ENCODE data around the gene PTPRO. TPM values are rescaled to one million over a fixed set of nuclear protein-coding genes. Genes with fewer than 3 reads are reported as not detected.

Gene PTPRO
- total RNA-seq, 1 donor from 2014 or later: 0.26 TPM

DNA sequence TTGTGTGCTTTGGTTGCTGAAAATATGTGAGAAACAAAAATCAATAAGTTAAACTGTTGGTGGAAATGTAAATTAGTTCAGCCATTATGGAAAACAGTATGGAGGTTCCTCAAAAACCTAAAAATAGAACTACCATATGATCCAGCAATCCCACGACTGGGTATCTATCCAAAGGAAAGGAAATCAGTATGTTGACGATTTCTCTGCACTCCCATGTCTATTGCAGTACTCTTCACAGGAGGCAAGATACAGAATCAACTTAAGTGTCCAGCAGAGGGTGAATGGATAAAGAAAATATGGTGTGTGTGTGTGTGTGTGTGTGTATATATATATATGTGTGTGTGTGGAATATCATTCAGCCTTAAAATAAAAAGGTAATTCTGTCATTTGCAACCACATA is 159.5 kb downstream of the PTPRO start:
- Mint-ChIP-seq H3K9me3 (no peaks in the 10 kb centered on the region), H3K4me3 (no peak overlapping the region), H3K4me1 (ENCODE audit: low read depth) (no peaks in the 10 kb centered on the region), H3K27ac (no peak overlapping the region), H3K27me3 (ENCODE audit: insufficient read depth) (peaks cover 8% of the 10 kb centered on the region), H3K36me3 (ENCODE audit: low read depth) (no peaks in the 10 kb centered on the region)
- intact Hi-C loops (cut with micrococcal nuclease): no loop called here
- DNase-seq (ENCODE audit: low spot score): no peak

DNA sequence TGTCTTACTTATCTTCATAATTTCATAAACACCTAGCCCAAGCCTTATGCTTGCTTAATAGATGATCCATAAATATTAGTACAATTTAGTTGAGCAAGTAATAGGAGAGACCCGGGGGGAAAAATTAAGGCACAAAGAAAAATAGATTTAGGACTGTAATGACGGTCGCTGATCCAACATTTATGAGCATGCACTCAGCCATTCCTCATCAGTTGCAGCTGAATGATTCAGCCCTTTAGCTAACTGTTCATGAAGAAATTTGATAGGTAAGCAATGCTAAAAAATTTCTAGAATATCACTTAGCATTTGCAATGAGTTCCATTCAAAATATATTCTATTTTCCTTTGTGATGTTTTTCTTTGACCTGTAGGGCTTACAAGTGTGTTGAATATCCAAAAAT is 163.2 kb downstream of the PTPRO start:
- no peaks in the 10 kb centered on the region for H3K4me1 Mint-ChIP-seq (ENCODE audit: low read depth)
- no peak overlapping the region for H3K27ac Mint-ChIP-seq
- no peak for DNase-seq (ENCODE audit: low spot score)
- no peak overlapping the region for H3K4me3 Mint-ChIP-seq
- peaks cover 19% of the 10 kb centered on the region for H3K27me3 Mint-ChIP-seq (ENCODE audit: insufficient read depth)
- H3K9me3 Mint-ChIP-seq: no peaks in the 10 kb centered on the region
- intact Hi-C loops (cut with micrococcal nuclease): no loop called here
- H3K36me3 Mint-ChIP-seq (ENCODE audit: low read depth): no peaks in the 10 kb centered on the region

DNA sequence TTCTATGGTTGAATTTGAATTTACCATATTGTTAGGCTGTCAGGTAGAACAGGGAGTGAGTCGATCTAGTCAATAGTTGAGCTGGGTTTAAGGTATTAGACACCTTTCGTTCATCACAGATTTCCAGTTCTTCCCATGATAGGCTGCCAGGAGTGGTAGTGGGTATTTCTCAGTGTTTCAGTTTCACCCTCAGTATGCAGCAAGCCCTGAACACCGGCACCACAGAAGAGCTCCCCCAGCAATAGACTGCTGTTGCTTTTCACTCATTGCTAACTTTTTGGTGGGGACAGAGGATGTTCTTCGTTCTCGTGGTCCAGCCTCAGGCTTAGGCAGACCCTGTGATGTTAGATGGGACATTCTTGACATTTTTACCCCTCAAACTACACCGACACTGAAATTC is 164.6 kb downstream of the PTPRO start:
- Mint-ChIP-seq H3K27me3 (ENCODE audit: insufficient read depth) (peaks cover 22% of the 10 kb centered on the region), H3K4me3 (no peak overlapping the region), H3K36me3 (ENCODE audit: low read depth) (no peaks in the 10 kb centered on the region), H3K4me1 (ENCODE audit: low read depth) (no peaks in the 10 kb centered on the region), H3K9me3 (no peaks in the 10 kb centered on the region), H3K27ac (no peak overlapping the region)
- no peak for DNase-seq (ENCODE audit: low spot score)
- intact Hi-C loops (cut with micrococcal nuclease): no loop called here

DNA sequence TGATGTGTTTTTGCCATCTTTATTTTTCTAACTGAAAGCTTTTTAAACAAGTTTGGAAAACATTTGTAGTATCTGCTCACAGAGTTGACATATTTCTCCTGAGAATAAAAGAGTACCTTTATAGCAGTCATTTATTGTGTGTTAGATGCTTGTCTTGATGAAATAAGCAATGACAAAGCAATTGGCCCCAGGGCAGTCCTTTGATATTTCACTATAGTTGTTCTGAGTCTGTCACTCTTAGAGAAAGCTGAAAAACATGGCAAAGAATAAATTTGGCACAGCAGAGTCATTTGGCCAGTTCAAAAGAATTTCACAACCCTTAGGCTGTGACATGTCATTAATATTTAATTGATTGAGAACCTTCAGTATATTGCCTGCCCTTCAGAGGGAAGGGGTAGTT is 166.2 kb downstream of the PTPRO start:
- Mint-ChIP-seq H3K27me3 (ENCODE audit: insufficient read depth) (peaks cover 23% of the 10 kb centered on the region), H3K36me3 (ENCODE audit: low read depth) (no peaks in the 10 kb centered on the region), H3K4me1 (ENCODE audit: low read depth) (no peaks in the 10 kb centered on the region), H3K27ac (no peak overlapping the region), H3K4me3 (no peak overlapping the region), H3K9me3 (no peaks in the 10 kb centered on the region)
- intact Hi-C loops (cut with micrococcal nuclease): no loop called here
- no peak for DNase-seq (ENCODE audit: low spot score)

DNA sequence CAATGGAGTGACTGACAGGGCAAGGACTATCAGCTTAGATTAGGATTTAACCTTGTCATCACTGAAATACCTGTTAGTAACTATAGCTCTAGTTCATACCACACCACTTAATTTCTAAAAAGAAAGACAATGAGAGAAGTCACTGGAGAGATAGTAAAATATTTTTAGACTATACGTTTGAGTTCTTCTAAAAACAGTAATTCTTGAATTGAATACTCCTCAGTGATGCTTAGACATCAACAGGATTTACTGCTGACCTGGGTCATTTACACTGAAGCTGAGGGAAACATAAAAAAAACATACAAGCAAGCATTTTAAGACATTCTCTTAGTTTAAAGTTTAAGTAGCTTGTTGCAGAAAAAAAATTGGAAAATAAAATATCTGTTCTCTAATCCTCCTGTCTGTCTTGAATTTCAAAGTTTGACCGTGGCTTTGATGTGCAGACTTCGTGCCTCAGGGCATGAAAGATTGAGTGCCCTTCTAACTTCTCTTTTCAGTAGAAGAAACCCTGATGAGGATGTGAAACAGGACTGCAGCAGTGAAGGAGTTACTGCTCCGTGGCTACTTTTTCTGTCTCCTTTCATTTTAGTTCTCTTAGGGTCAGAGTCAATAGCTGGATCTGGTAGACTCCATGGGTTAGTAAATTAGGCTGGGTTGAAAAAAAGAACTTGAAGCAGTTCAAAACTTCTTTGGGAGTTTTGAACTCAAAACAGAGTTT is 172.2 kb downstream of the PTPRO start:
- Mint-ChIP-seq H3K27ac (no peak overlapping the region), H3K4me1 (ENCODE audit: low read depth) (no peaks in the 10 kb centered on the region), H3K9me3 (no peaks in the 10 kb centered on the region), H3K36me3 (ENCODE audit: low read depth) (no peaks in the 10 kb centered on the region), H3K4me3 (no peak overlapping the region), H3K27me3 (ENCODE audit: insufficient read depth) (peaks cover 17% of the 10 kb centered on the region)
- no peak for DNase-seq (ENCODE audit: low spot score)
- intact Hi-C loops (cut with micrococcal nuclease): no loop called here

DNA sequence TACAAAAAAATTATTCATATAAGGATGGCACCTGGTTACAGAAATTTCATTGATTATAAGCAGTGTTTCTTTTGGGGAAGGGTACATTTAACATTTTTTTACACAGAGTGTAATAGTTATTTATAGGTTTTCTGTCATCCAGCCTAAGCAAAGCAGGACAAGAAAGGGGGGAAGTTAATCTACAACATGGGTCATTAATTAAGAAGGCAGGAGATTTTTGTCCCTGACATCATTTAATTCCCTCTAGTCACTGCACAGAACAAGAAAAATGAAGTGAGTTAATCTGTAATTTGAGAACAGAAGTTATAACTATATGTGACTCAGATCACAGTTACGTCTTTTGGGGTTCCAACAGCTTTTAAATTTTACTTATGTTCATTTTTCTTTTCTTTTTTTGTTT is 173.4 kb downstream of the PTPRO start:
- no peak for DNase-seq (ENCODE audit: low spot score)
- Mint-ChIP-seq H3K36me3 (ENCODE audit: low read depth) (no peaks in the 10 kb centered on the region), H3K27me3 (ENCODE audit: insufficient read depth) (peaks cover 12% of the 10 kb centered on the region), H3K4me3 (no peak overlapping the region), H3K4me1 (ENCODE audit: low read depth) (no peaks in the 10 kb centered on the region), H3K9me3 (no peaks in the 10 kb centered on the region), H3K27ac (no peak overlapping the region)
- intact Hi-C loops (cut with micrococcal nuclease): no loop called here

DNA sequence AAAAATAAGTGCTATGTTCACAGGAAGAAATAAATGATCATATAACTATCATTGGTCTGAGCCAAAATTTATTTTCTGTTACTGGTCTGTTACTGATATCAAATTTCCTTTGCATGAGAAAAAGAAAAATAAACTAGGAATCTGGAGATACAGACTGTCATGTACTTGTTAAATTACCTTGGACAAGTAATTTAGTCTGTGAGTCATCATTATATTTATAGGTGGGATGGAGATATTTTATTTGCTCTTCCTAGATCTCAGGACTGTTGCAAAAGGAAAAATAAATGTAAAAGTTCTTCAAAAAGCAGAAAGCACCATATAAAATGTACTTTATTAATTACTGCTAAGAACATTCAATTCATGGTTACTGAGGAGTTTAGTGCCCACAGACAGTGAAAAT is 174.4 kb downstream of the PTPRO start:
- Mint-ChIP-seq H3K9me3 (no peaks in the 10 kb centered on the region), H3K4me3 (no peak overlapping the region), H3K27me3 (ENCODE audit: insufficient read depth) (peaks cover 12% of the 10 kb centered on the region), H3K27ac (no peak overlapping the region), H3K36me3 (ENCODE audit: low read depth) (no peaks in the 10 kb centered on the region), H3K4me1 (ENCODE audit: low read depth) (no peaks in the 10 kb centered on the region)
- no peak for DNase-seq (ENCODE audit: low spot score)
- intact Hi-C loops (cut with micrococcal nuclease): no loop called here

DNA sequence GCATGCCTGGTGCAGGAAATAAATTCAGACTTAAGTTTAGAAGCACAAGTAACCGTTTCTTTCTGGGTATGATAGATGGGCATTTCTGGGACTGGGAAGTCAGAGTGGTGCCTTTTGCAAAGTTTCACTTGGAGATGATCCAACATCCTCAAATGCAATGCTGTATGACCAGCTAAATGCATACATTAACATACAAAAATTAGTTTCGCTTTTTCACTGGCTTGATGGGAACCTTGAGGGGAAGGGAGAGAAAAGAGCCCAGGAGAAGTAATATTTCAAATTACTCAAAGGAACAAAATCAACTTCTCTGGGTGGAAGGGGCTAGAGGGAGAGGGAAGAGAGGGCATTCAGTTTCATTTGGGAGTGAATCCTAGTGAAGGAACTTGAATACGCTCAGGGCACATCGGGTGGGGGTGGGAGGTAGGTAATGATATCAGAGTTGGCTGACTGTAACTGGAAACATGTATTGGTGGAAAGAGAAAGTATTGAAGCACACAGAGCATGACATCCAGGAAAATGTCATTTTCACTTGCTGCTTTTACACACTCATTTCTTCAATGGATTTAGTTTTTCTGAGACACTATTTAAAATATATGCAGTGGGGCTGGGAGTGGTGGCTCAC is 175.5 kb downstream of the PTPRO start:
- no peak for DNase-seq (ENCODE audit: low spot score)
- H3K4me3 Mint-ChIP-seq: no peak overlapping the region
- intact Hi-C loops (cut with micrococcal nuclease): no loop called here
- H3K4me1 Mint-ChIP-seq (ENCODE audit: low read depth): no peaks in the 10 kb centered on the region
- no peaks in the 10 kb centered on the region for H3K36me3 Mint-ChIP-seq (ENCODE audit: low read depth)
- H3K9me3 Mint-ChIP-seq: no peaks in the 10 kb centered on the region
- H3K27ac Mint-ChIP-seq: no peak overlapping the region
- peaks cover 9% of the 10 kb centered on the region for H3K27me3 Mint-ChIP-seq (ENCODE audit: insufficient read depth)

DNA sequence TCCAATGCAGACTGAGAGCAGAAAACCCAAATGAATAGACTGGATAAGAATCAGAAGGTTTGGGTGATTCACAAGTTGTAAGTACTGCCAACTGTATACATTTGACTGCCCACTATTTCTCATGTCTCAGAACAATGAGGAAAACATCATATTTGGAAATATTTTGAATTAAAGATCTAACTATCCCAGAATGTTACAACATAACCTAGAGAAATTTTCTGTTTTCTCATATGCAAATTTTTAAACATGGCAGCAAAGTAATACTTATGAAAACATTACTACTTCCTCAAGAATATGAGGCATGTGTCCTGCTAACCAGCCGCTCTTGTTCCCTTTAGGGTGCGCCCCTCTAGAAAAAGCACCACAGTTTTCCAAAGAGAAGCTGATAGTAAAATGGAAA is 179.9 kb downstream of the PTPRO start:
- intact Hi-C loops (cut with micrococcal nuclease): no loop called here
- no peak overlapping the region for H3K4me3 Mint-ChIP-seq
- no peaks in the 10 kb centered on the region for H3K4me1 Mint-ChIP-seq (ENCODE audit: low read depth)
- H3K27me3 Mint-ChIP-seq (ENCODE audit: insufficient read depth): peaks cover 3% of the 10 kb centered on the region
- H3K36me3 Mint-ChIP-seq (ENCODE audit: low read depth): no peaks in the 10 kb centered on the region
- no peak for DNase-seq (ENCODE audit: low spot score)
- no peak overlapping the region for H3K27ac Mint-ChIP-seq
- no peaks in the 10 kb centered on the region for H3K9me3 Mint-ChIP-seq

DNA sequence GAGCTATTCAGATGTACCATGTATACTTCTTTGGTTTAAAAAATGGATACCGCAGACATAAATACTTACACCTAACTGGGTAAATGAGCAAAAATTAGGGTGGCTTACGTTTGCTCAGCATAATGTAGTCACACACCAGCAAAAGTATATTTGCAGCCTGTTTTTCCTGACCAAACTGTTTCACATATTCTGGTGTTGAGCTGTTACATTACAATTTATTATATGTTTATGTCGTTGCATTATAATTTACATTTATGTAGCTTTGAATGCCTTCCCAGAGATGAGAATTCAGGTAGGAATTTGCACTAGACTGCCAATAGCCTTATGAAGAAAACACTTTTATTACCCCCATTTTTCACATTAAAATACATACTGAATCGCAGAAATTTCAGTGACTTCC is 183.3 kb downstream of the PTPRO start:
- intact Hi-C loops (cut with micrococcal nuclease): no loop called here
- Mint-ChIP-seq H3K27ac (no peak overlapping the region), H3K4me3 (no peak overlapping the region), H3K4me1 (ENCODE audit: low read depth) (no peaks in the 10 kb centered on the region), H3K27me3 (ENCODE audit: insufficient read depth) (peaks cover 3% of the 10 kb centered on the region), H3K36me3 (ENCODE audit: low read depth) (no peaks in the 10 kb centered on the region), H3K9me3 (no peaks in the 10 kb centered on the region)
- DNase-seq (ENCODE audit: low spot score): no peak

DNA sequence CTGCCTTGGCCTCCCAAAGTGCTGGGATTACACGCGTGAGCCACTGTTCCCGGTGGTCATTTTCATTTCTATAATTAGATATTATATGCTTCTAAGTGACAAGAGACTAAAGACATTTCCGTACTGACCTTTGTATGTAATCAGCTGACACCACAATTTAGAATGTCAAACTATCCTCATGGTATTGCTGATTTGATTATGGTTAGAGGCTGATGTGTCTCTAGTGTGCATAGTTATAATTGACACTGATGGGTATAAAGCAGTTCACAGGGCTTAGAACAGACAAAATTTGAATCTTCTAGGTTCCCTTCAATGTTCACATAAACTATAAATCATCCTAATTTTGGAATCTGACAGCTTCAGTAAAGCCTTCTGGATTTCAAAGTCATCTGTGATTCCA is 192.7 kb downstream of the PTPRO start:
- Mint-ChIP-seq H3K36me3 (ENCODE audit: low read depth) (no peaks in the 10 kb centered on the region), H3K9me3 (no peaks in the 10 kb centered on the region), H3K27ac (no peak overlapping the region), H3K4me1 (ENCODE audit: low read depth) (no peaks in the 10 kb centered on the region), H3K27me3 (ENCODE audit: insufficient read depth) (peaks cover 10% of the 10 kb centered on the region), H3K4me3 (no peak overlapping the region)
- DNase-seq (ENCODE audit: low spot score): no peak
- intact Hi-C loops (cut with micrococcal nuclease): no loop called here

DNA sequence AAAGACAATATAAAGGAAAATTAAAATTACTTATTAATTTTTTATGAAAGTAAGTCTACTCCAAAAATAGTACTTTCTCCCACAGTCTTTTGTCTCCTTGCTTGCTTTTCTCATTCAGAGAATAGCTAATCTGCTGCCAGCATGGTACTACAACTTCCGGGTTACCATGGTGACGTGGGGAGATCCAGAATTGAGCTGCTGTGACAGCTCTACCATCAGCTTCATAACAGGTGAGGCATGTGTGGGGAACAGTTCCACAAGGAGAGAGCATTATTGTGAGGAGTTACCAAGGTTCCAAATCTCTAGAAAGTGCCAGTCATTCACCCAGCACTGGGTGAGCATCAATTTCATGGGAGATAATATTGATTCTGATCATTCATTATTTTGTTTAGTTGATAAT is 197.8 kb downstream of the PTPRO start:
- no peak for DNase-seq (ENCODE audit: low spot score)
- Mint-ChIP-seq H3K27ac (no peak overlapping the region), H3K27me3 (ENCODE audit: insufficient read depth) (peaks cover 28% of the 10 kb centered on the region), H3K36me3 (ENCODE audit: low read depth) (no peaks in the 10 kb centered on the region), H3K4me3 (no peak overlapping the region), H3K4me1 (ENCODE audit: low read depth) (no peaks in the 10 kb centered on the region), H3K9me3 (no peaks in the 10 kb centered on the region)
- intact Hi-C loops (cut with micrococcal nuclease): no loop called here

DNA sequence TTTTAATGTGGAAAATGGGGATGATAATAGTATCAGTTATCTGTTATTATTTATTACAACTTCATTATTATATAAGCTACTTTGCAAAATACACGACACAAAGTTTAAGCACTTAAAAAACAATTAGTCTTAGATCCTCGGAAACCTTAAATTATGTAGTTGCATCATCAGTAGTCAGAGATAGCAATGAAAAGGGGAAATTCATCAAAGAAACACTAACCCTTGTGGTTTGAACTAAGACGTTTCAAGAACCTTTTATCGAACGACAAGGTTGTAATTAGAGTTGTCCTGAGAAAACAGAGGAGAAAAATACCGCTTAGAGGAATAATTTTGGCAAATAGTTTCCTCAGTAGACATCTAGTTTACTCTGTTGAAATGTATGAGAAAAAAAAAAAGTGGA is 198.5 kb downstream of the PTPRO start:
- H3K27ac Mint-ChIP-seq: no peak overlapping the region
- H3K9me3 Mint-ChIP-seq: no peaks in the 10 kb centered on the region
- intact Hi-C loops (cut with micrococcal nuclease): no loop called here
- no peak for DNase-seq (ENCODE audit: low spot score)
- H3K4me1 Mint-ChIP-seq (ENCODE audit: low read depth): no peaks in the 10 kb centered on the region
- no peaks in the 10 kb centered on the region for H3K36me3 Mint-ChIP-seq (ENCODE audit: low read depth)
- no peak overlapping the region for H3K4me3 Mint-ChIP-seq
- H3K27me3 Mint-ChIP-seq (ENCODE audit: insufficient read depth): peaks cover 28% of the 10 kb centered on the region
